H9 (cell line): ENCODE data around the gene S100A4. TPM values are rescaled to one million over a fixed set of nuclear protein-coding genes. Genes with fewer than 3 reads are reported as not detected.

ENCODE experiments used
- DNase-seq: peaks from one replicate; pipeline ENCODE4 v3.0.0-alpha.2; 2017
- H2AFZ ChIP-seq: one replicate; pipeline ENCODE4 v1.6.1; 2013; ENCODE audit warnings: mild to moderate bottlenecking, low read length, control low read depth, moderate library complexity
- H2AK5ac ChIP-seq: 2 replicates; pipeline ENCODE4 v1.6.1; 2013; ENCODE audit warnings: low read length, control low read depth, mixed read lengths; ENCODE audit not compliant: insufficient read length
- H2BK120ac ChIP-seq: one replicate; pipeline ENCODE4 v1.6.1; 2013; ENCODE audit warnings: low read depth, mild to moderate bottlenecking, low read length, control low read depth, inconsistent platforms; ENCODE audit not compliant: poor library complexity, severe bottlenecking
- H2BK12ac ChIP-seq: 2 replicates; pipeline ENCODE4 v1.6.1; 2013; ENCODE audit warnings: low read length, control low read depth, mixed read lengths, low read depth; ENCODE audit not compliant: insufficient read length
- H2BK15ac ChIP-seq: 2 replicates; pipeline ENCODE4 v1.6.1; 2013; ENCODE audit warnings: low read depth, low read length, control low read depth
- H2BK20ac ChIP-seq: one replicate; pipeline ENCODE4 v1.6.1; 2013; ENCODE audit warnings: low read depth, mild to moderate bottlenecking, low read length, control low read depth, inconsistent platforms; ENCODE audit not compliant: poor library complexity, severe bottlenecking
- H2BK5ac ChIP-seq: 2 replicates; pipeline ENCODE4 v1.6.1; 2013; ENCODE audit warnings: low read length, control low read depth, mixed read lengths; ENCODE audit not compliant: insufficient read length
- H3K14ac ChIP-seq: 2 replicates; pipeline ENCODE4 v1.6.1; 2013; ENCODE audit warnings: low read length, control low read depth; ENCODE audit not compliant: insufficient read depth
- H3K18ac ChIP-seq: 2 replicates; pipeline ENCODE4 v1.6.1; 2013; ENCODE audit warnings: low read depth, mild to moderate bottlenecking, mixed read lengths, low read length, control low read depth; ENCODE audit not compliant: insufficient read length
- H3K23ac ChIP-seq: 2 replicates; pipeline ENCODE4 v1.6.1; 2013; ENCODE audit warnings: low read length, control low read depth, mixed read lengths, low read depth; ENCODE audit not compliant: insufficient read length
- H3K23me2 ChIP-seq: 2 replicates; pipeline ENCODE4 v1.6.1; 2013; ENCODE audit warnings: low read depth, mild to moderate bottlenecking, mixed read lengths, low read length, control low read depth; ENCODE audit not compliant: insufficient read length, poor library complexity, severe bottlenecking
- H3K27ac ChIP-seq: 2 replicates; pipeline ENCODE4 v1.5.1; 2013; ENCODE audit warnings: low read length, control low read depth, mixed read lengths, low read depth; ENCODE audit not compliant: insufficient read length
- H3K27me3 ChIP-seq: 2 replicates; pipeline ENCODE4 v1.6.1; 2013; ENCODE audit warnings: low read length, control low read depth, inconsistent platforms; ENCODE audit not compliant: insufficient read depth
- H3K4ac ChIP-seq: 2 replicates; pipeline ENCODE4 v1.6.1; 2013; ENCODE audit warnings: low read depth, mild to moderate bottlenecking, control low read depth, inconsistent platforms, low read length, moderate library complexity
- H3K4me1 ChIP-seq: 2 replicates; pipeline ENCODE4 v1.6.1; 2013; ENCODE audit warnings: low read length, control low read depth, inconsistent platforms; ENCODE audit not compliant: insufficient read depth
- H3K4me2 ChIP-seq: 2 replicates; pipeline ENCODE4 v1.6.1; 2013; ENCODE audit warnings: low read length, control low read depth, mixed read lengths; ENCODE audit not compliant: insufficient read length, insufficient read depth
- H3K56ac ChIP-seq: 2 replicates; pipeline ENCODE4 v1.6.1; 2013; ENCODE audit warnings: low read depth, mild to moderate bottlenecking, mixed read lengths, low read length, control low read depth; ENCODE audit not compliant: insufficient read length
- H3K79me1 ChIP-seq: 2 replicates; pipeline ENCODE4 v1.6.1; 2013; ENCODE audit warnings: low read depth, mild to moderate bottlenecking, moderate library complexity, low read length, control low read depth, inconsistent platforms; ENCODE audit not compliant: insufficient read depth, poor library complexity, severe bottlenecking
- H3K79me2 ChIP-seq: 2 replicates; pipeline ENCODE4 v1.6.1; 2013; ENCODE audit warnings: low read length, control low read depth, inconsistent platforms; ENCODE audit not compliant: insufficient read depth
- H3K9ac ChIP-seq: 2 replicates; pipeline ENCODE4 v1.6.1; 2013; ENCODE audit warnings: low read length, control low read depth, mixed read lengths; ENCODE audit not compliant: insufficient read length; ENCODE audit errors: extremely low read depth
- H3K9me3 ChIP-seq: one replicate; pipeline ENCODE4 v1.6.1; 2013; ENCODE audit warnings: low read depth, low read length, inconsistent platforms; ENCODE audit not compliant: control insufficient read depth
- H3T11ph ChIP-seq: one replicate; pipeline ENCODE4 v1.6.1; 2013; ENCODE audit warnings: mild to moderate bottlenecking, low read length, control low read depth, inconsistent platforms
- H4K20me1 ChIP-seq: one replicate; pipeline ENCODE4 v1.6.1; 2013; ENCODE audit not compliant: control insufficient read depth, insufficient read length, insufficient read depth
- H4K5ac ChIP-seq: 2 replicates; pipeline ENCODE4 v1.6.1; 2013; ENCODE audit warnings: low read depth, mild to moderate bottlenecking, mixed read lengths, low read length, control low read depth; ENCODE audit not compliant: insufficient read length
- H4K8ac ChIP-seq: replicated peaks from 2 replicates; pipeline ENCODE4 v1.6.1; 2013; ENCODE audit warnings: low read length, control low read depth, mixed read lengths, low read depth; ENCODE audit not compliant: insufficient read length
- H4K91ac ChIP-seq: 2 replicates; pipeline ENCODE4 v1.6.1; 2013; ENCODE audit warnings: low read depth, mild to moderate bottlenecking, moderate library complexity, mixed read lengths, low read length, control low read depth; ENCODE audit not compliant: insufficient read length
- H3K27ac Mint-ChIP-seq, 3 experiments: 2 replicates in 2 of 3; 3 replicates in 1 of 3; pipeline ENCODE4 v1.8.0; 2020 to 2021; ENCODE audit warnings: mixed read lengths in 3 of 3, mild to moderate bottlenecking in 1 of 3, moderate library complexity in 1 of 3
- H3K27me3 Mint-ChIP-seq: 2 replicates; pipeline ENCODE4 v1.8.0; 2021; ENCODE audit warnings: low read depth, mild to moderate bottlenecking, moderate library complexity, mixed read lengths
- H3K36me3 Mint-ChIP-seq, 3 experiments: 2 replicates in 2 of 3; 3 replicates in 1 of 3; pipeline ENCODE4 v1.8.0; 2020 to 2021; ENCODE audit warnings: low read depth in 3 of 3, mixed read lengths in 3 of 3; ENCODE audit not compliant: insufficient read depth in 1 of 3
- H3K4me1 Mint-ChIP-seq, 2 experiments: 2 replicates each; pipeline ENCODE4 v1.8.0; 2020; ENCODE audit warnings: mixed read lengths in 2 of 2
- H3K4me3 Mint-ChIP-seq, 2 experiments: 2 replicates in 1 of 2; 3 replicates in 1 of 2; pipeline ENCODE4 v1.8.0; 2020 to 2021; ENCODE audit warnings: mild to moderate bottlenecking in 2 of 2, mixed read lengths in 2 of 2, moderate library complexity in 1 of 2
- H3K9me3 Mint-ChIP-seq, 2 experiments: 2 replicates in 1 of 2; 3 replicates in 1 of 2; pipeline ENCODE4 v1.8.0; 2020; ENCODE audit warnings: mild to moderate bottlenecking in 2 of 2, mixed read lengths in 2 of 2, moderate library complexity in 1 of 2
- CTCF ChIP-seq: fragments of 200-600 bp; sonication (generic); conservative IDR thresholded peaks from 3 replicates; pipeline ENCODE4 v1.8.0; 2021; ENCODE audit warnings: antibody characterized with exemption, mild to moderate bottlenecking
- WGBS: extraction: QIAGEN DNeasy Blood & Tissue Kit; methylation state at CpG from one replicate; pipeline ENCODE4 v1.1.7; 2013; ENCODE audit warnings: missing lambda C conversion rate, low lambda C conversion rate, mixed read lengths; ENCODE audit not compliant: insufficient read length; ENCODE audit errors: extremely low coverage; 5-methylcytosine and 5-hydroxymethylcytosine counted together
- total RNA-seq: library from RNA; stranded (reverse); gene quantifications from 2 replicates; pipeline ENCODE4 v1.2.1, GENCODE V29; 2021

S100A4 gene
- total RNA-seq, 1 experiment from 2014 or later: 9.0 TPM

- Histone ChIP-seq H3K4me1 (peaks cover 6% of the 10 kb centered on the region; the same call in 1 of the 2 replicates), H4K20me1 (no peaks in the 10 kb centered on the region), H3K27ac (no peak overlapping the region)
Observed at GRCh38 chr1:153544453-153545066, 1.0 kb downstream of the S100A4 start.

More at GRCh38 chr1:153544453-153545066, 1.0 kb downstream of the S100A4 start:
- Histone ChIP-seq H3K9me3 (no peaks in the 10 kb centered on the region), H3K23me2 (no peaks in the 10 kb centered on the region), H3K4ac (no peak overlapping the region), H2BK12ac (no peak overlapping the region), H3K4me2 (peak overlapping the region; percentile 27), H3K79me2 (no peaks in the 10 kb centered on the region), H2BK20ac (no peak overlapping the region), H2AFZ (no peak overlapping the region), H2BK120ac (no peak overlapping the region), H3K23ac (no peak overlapping the region), H2AK5ac (no peak overlapping the region), H3K18ac (no peak overlapping the region), H3K79me1 (no peaks in the 10 kb centered on the region), H2BK5ac (no peak overlapping the region), H4K91ac (no peak overlapping the region), H4K8ac (no peak overlapping the region), H3K27me3 (no peaks in the 10 kb centered on the region), H3K14ac (no peak overlapping the region), H3K56ac (no peak overlapping the region), H4K5ac (no peak overlapping the region), H3T11ph (no peak overlapping the region), H2BK15ac (no peak overlapping the region), H3K9ac (no peak overlapping the region)
- no peak for DNase-seq
- no CpG with 5 or more reads among the region's 10 CpGs for WGBS
- Mint-ChIP-seq H3K9me3 (no peaks in the 10 kb centered on the region), H3K4me1 (peaks cover 44 to 55% of the 10 kb centered on the region in 2 experiments), H3K27me3 (peaks cover 3% of the 10 kb centered on the region), H3K4me3 (peak overlapping the region in 1 of 2 experiments; percentile 62; a peak in 2 of 5 replicates), H3K27ac (peak overlapping the region; percentile 74 to 97 (median 80); a peak in 5 of 7 replicates), H3K36me3 (no peaks in the 10 kb centered on the region; a peak in 1 of 7 replicates)
- TF ChIP-seq CTCF: no peak
